HEK293T (cell line): ENCODE results near the gene IGSF3.
A peak's percentile ranks its signal among the peaks of the same experiment; 100 is the strongest.

ENCODE experiments used
- ARNT ChIP-seq: fragments of 450-650 bp; IDR thresholded peaks from 2 replicates; pipeline ENCODE4 v1.6.1; 2017; ENCODE audit warnings: mild to moderate bottlenecking
- BHLHE40 ChIP-seq: fragments of 450-650 bp; IDR thresholded peaks from 2 replicates; pipeline ENCODE4 v1.6.1; 2016; ENCODE audit warnings: mild to moderate bottlenecking, moderate library complexity, borderline replicate concordance
- CTBP1 ChIP-seq: fragments of 450-650 bp; IDR thresholded peaks from 2 replicates; pipeline ENCODE4 v1.6.1; 2016; ENCODE audit warnings: borderline replicate concordance
- ELF4 ChIP-seq: fragments of 450-650 bp; IDR thresholded peaks from 2 replicates; pipeline ENCODE4 v1.6.1; 2017; ENCODE audit warnings: antibody characterized with exemption
- FOXA1 ChIP-seq: fragments of 450-650 bp; IDR thresholded peaks from 2 replicates; pipeline ENCODE4 v1.6.1; 2016; ENCODE audit warnings: mild to moderate bottlenecking
- FOXK2 ChIP-seq: fragments of 450-650 bp; IDR thresholded peaks from 2 replicates; pipeline ENCODE4 v1.6.1; 2016; ENCODE audit warnings: mild to moderate bottlenecking
- FOXM1 ChIP-seq: fragments of 450-650 bp; IDR thresholded peaks from 2 replicates; pipeline ENCODE4 v1.6.1; 2017; ENCODE audit warnings: mild to moderate bottlenecking, borderline replicate concordance
- HDGF ChIP-seq: fragments of 450-650 bp; IDR thresholded peaks from 2 replicates; pipeline ENCODE4 v1.6.1; 2017; ENCODE audit warnings: antibody characterized with exemption, borderline replicate concordance
- LEF1 ChIP-seq: fragments of 450-650 bp; IDR thresholded peaks from 2 replicates; pipeline ENCODE4 v1.6.1; 2017; ENCODE audit warnings: mild to moderate bottlenecking, borderline replicate concordance
- SP1 ChIP-seq: fragments of 450-650 bp; IDR thresholded peaks from 2 replicates; pipeline ENCODE4 v1.6.1; 2017
- SUZ12 ChIP-seq: fragments of 450-650 bp; IDR thresholded peaks from 2 replicates; pipeline ENCODE4 v1.6.1; 2016; ENCODE audit warnings: mild to moderate bottlenecking
- TARDBP ChIP-seq: fragments of 450-650 bp; IDR thresholded peaks from 2 replicates; pipeline ENCODE4 v1.6.1; 2016
- TF ChIP-seq, protein P1 (sequence below): fragments of 450-650 bp; IDR thresholded peaks from 2 replicates; pipeline ENCODE4 v1.6.1; 2016

GRCh38 chr1:116664978-116665371, 2.6 kb downstream of the IGSF3 start:
- TF ChIP-seq HDGF (no peak), FOXM1 (no peak), FOXA1 (no peak), ARNT (no peak), LEF1 (no peak), TARDBP (no peak), SP1 (no peak), FOXK2 (no peak), SUZ12 (no peak), BHLHE40 (no peak), ELF4 (no peak), CTBP1 (no peak)
- TF ChIP-seq, protein P1, sequence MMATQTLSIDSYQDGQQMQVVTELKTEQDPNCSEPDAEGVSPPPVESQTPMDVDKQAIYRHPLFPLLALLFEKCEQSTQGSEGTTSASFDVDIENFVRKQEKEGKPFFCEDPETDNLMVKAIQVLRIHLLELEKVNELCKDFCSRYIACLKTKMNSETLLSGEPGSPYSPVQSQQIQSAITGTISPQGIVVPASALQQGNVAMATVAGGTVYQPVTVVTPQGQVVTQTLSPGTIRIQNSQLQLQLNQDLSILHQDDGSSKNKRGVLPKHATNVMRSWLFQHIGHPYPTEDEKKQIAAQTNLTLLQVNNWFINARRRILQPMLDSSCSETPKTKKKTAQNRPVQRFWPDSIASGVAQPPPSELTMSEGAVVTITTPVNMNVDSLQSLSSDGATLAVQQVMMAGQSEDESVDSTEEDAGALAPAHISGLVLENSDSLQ: peak; percentile 36; the same call in 1 of the 2 replicates
